ENCODE results near the gene FDX2. TPM values are rescaled to one million over a fixed set of nuclear protein-coding genes. Genes with fewer than 3 reads are reported as not detected.

FDX2 gene
- total and polyA plus RNA-seq, 2 donors (not counting 1 experiment from before 2014, with no cell fraction given), result 14.0 to 21.0 TPM

GRCh38 chr19:10306327-10306726, 9.5 kb downstream of the FDX2 start:
- Histone ChIP-seq H3K36me3 (ENCODE audit: control insufficient read depth, insufficient read depth, low read length) (peaks cover 3% of the 10 kb centered on the region), H3K4me2 (ENCODE audit: extremely low read depth, insufficient read depth, low read length) (no peak overlapping the region), H4K20me1 (ENCODE audit: control insufficient read depth, extremely low read depth, insufficient read depth, low read length) (no peaks in the 10 kb centered on the region), H3K4me1 (ENCODE audit: control insufficient read depth, extremely low read depth, insufficient read depth, low read length) (peaks cover 3% of the 10 kb centered on the region), H3K27me3 (ENCODE audit: control insufficient read depth, insufficient read depth, low read length) (no peaks in the 10 kb centered on the region), H3K79me2 (ENCODE audit: control insufficient read depth, insufficient read depth, low read length) (no peaks in the 10 kb centered on the region), H2AFZ (ENCODE audit: low read length) (no peak overlapping the region), H3K4me3 (replicated peaks in 1 of 4; ENCODE audit: control extremely low read depth in 1 of 4, insufficient read depth in 1 of 4, low read depth in 3 of 4, low read length in 4 of 4) (no peak overlapping the region), H3K9me3 (ENCODE audit: control insufficient read depth, insufficient read depth, low read depth, low read length) (no peaks in the 10 kb centered on the region), H3K27ac (ENCODE audit: insufficient read depth, low read length) (no peak overlapping the region), H3K9ac (ENCODE audit: insufficient read depth, low read length) (no peak overlapping the region)
- no peak for DNase-seq (ENCODE audit: low read depth in 2 of 2)
- no peak for TF ChIP-seq CTCF (conservative IDR thresholded peaks at IDR 0.05 in 1 of 2, IDR thresholded peaks at IDR 0.05 in 1 of 2; ENCODE audit: low read depth in 1 of 2, low read length in 2 of 2)
- no peak for TF ChIP-seq EZH2 (IDR thresholded peaks at IDR 0.05; ENCODE audit: low read length, missing control alignments)

GRCh38 chr19:10305139-10305806, 10.5 kb downstream of the FDX2 start:
- Histone ChIP-seq H3K9me3 (ENCODE audit: control insufficient read depth, insufficient read depth, low read depth, low read length) (no peaks in the 10 kb centered on the region), H3K4me1 (ENCODE audit: control insufficient read depth, extremely low read depth, insufficient read depth, low read length) (peaks cover 3% of the 10 kb centered on the region), H3K79me2 (ENCODE audit: control insufficient read depth, insufficient read depth, low read length) (no peaks in the 10 kb centered on the region), H4K20me1 (ENCODE audit: control insufficient read depth, extremely low read depth, insufficient read depth, low read length) (no peaks in the 10 kb centered on the region), H2AFZ (ENCODE audit: low read length) (no peak overlapping the region), H3K36me3 (ENCODE audit: control insufficient read depth, insufficient read depth, low read length) (peaks cover 2% of the 10 kb centered on the region), H3K27ac (ENCODE audit: insufficient read depth, low read length) (no peak overlapping the region), H3K4me3 (replicated peaks in 1 of 4; ENCODE audit: control extremely low read depth in 1 of 4, insufficient read depth in 1 of 4, low read depth in 3 of 4, low read length in 4 of 4) (no peak overlapping the region), H3K4me2 (ENCODE audit: extremely low read depth, insufficient read depth, low read length) (no peak overlapping the region), H3K27me3 (ENCODE audit: control insufficient read depth, insufficient read depth, low read length) (no peaks in the 10 kb centered on the region), H3K9ac (ENCODE audit: insufficient read depth, low read length) (no peak overlapping the region)
- TF ChIP-seq CTCF (conservative IDR thresholded peaks at IDR 0.05 in 1 of 2, IDR thresholded peaks at IDR 0.05 in 1 of 2; ENCODE audit: low read depth in 1 of 2, low read length in 2 of 2) (no peak), EZH2 (IDR thresholded peaks at IDR 0.05; ENCODE audit: low read length, missing control alignments) (no peak)
- peak in 1 of 2 donors; percentile 68 for DNase-seq (ENCODE audit: low read depth in 2 of 2)

- no peaks in the 10 kb centered on the region for H3K36me3 ChIP-seq (ENCODE audit: control insufficient read depth, insufficient read depth, low read length)
- no peak overlapping the region for H2AFZ ChIP-seq (ENCODE audit: low read length)
- H3K4me2 ChIP-seq (ENCODE audit: extremely low read depth, insufficient read depth, low read length), result no peak overlapping the region
- DNase-seq (ENCODE audit: low read depth in 2 of 2), result no peak
- H3K4me1 ChIP-seq (ENCODE audit: control insufficient read depth, extremely low read depth, insufficient read depth, low read length), result peaks cover 3% of the 10 kb centered on the region
- peaks cover 11% of the 10 kb centered on the region for H3K27me3 ChIP-seq (ENCODE audit: control insufficient read depth, insufficient read depth, low read length)
- no peaks in the 10 kb centered on the region for H4K20me1 ChIP-seq (ENCODE audit: control insufficient read depth, extremely low read depth, insufficient read depth, low read length)
- H3K27ac ChIP-seq (ENCODE audit: insufficient read depth, low read length), result no peak overlapping the region
- no peak overlapping the region for H3K4me3 ChIP-seq (replicated peaks in 1 of 4; ENCODE audit: control extremely low read depth in 1 of 4, insufficient read depth in 1 of 4, low read depth in 3 of 4, low read length in 4 of 4)
- TF ChIP-seq EZH2 (IDR thresholded peaks at IDR 0.05; ENCODE audit: low read length, missing control alignments) (no peak), CTCF (conservative IDR thresholded peaks at IDR 0.05 in 1 of 2, IDR thresholded peaks at IDR 0.05 in 1 of 2; ENCODE audit: low read depth in 1 of 2, low read length in 2 of 2) (no peak)
- H3K9ac ChIP-seq (ENCODE audit: insufficient read depth, low read length), result no peak overlapping the region
- no peaks in the 10 kb centered on the region for H3K79me2 ChIP-seq (ENCODE audit: control insufficient read depth, insufficient read depth, low read length)
- H3K9me3 ChIP-seq (ENCODE audit: control insufficient read depth, insufficient read depth, low read depth, low read length), result no peaks in the 10 kb centered on the region
Observed at GRCh38 chr19:10299545-10300458, 16.0 kb downstream of the FDX2 start.
